ENCODE data around the gene CDH22. TPM values are rescaled to one million over a fixed set of nuclear protein-coding genes. Genes with fewer than 3 reads are reported as not detected.
A peak's percentile ranks its signal among the peaks of the same experiment; 100 is the strongest.

CDH22 gene
- total and polyA plus RNA-seq, 2 donors (not counting 1 experiment from before 2014, with no cell fraction given) = not detected

DNA sequence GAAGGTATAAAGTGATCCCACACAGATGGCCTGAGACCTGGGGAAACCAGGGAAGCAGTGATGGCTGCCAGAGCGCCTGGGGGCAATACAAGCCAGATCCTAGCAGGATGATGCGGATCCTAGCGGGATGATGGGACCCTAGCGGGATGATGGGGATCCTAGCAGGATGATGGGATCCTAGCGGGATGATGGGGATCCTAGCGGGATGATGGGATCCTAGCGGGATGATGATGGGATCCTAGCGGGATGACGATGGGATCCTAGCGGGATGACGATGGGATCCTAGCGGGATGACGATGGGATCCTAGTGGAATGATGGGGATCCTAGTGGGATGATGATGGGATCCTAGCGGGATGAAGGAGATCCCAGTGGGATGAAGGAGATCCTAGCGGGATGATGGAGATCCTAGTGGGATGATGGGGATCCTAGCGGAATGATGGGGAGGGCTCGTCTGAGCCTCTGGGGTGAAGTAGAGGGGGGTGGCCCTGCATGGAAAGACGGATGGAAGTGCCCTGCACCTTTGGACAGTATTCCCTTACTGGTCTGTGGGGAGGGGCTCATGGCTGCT lies 44.2 kb upstream of the CDH22 start:
- Mint-ChIP-seq H3K4me3 (no peak overlapping the region), H3K4me1 (peaks cover 32% of the 10 kb centered on the region), H3K27me3 (no peaks in the 10 kb centered on the region), H3K27ac (no peak overlapping the region), H3K9me3 (ENCODE audit: insufficient read depth) (no peaks in the 10 kb centered on the region)
- WGBS (ENCODE audit: insufficient coverage) = 94% methylated on average over 18 of the region's 18 CpGs
- no peak overlapping the region for H3K27ac ChIP-seq (ENCODE audit: low read length in 2 of 2)
- ATAC-seq (ENCODE audit: low read depth) (no peak), DNase-seq (no peak)
- no peaks in the 10 kb centered on the region for H3K27me3 ChIP-seq (replicated peaks in 1 of 4; ENCODE audit: control extremely low read depth in 1 of 4, control insufficient read depth in 3 of 4, insufficient read depth in 4 of 4, low read length in 3 of 4)
- no peak for TF ChIP-seq EZH2 (IDR thresholded peaks at IDR 0.05; ENCODE audit: borderline replicate concordance, insufficient read depth, low read depth, low read length, poor library complexity, severe bottlenecking)
- TF ChIP-seq, protein P1, sequence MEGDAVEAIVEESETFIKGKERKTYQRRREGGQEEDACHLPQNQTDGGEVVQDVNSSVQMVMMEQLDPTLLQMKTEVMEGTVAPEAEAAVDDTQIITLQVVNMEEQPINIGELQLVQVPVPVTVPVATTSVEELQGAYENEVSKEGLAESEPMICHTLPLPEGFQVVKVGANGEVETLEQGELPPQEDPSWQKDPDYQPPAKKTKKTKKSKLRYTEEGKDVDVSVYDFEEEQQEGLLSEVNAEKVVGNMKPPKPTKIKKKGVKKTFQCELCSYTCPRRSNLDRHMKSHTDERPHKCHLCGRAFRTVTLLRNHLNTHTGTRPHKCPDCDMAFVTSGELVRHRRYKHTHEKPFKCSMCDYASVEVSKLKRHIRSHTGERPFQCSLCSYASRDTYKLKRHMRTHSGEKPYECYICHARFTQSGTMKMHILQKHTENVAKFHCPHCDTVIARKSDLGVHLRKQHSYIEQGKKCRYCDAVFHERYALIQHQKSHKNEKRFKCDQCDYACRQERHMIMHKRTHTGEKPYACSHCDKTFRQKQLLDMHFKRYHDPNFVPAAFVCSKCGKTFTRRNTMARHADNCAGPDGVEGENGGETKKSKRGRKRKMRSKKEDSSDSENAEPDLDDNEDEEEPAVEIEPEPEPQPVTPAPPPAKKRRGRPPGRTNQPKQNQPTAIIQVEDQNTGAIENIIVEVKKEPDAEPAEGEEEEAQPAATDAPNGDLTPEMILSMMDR (IDR thresholded peaks at IDR 0.05) = no peak
- no peak overlapping the region for H3K9ac ChIP-seq (ENCODE audit: low read length)
- H3K4me3 ChIP-seq (ENCODE audit: control extremely low read depth in 1 of 5, extremely low read depth in 1 of 5, insufficient read depth in 1 of 5, low read depth in 2 of 5, low read length in 4 of 5) = no peak overlapping the region
- H4K20me1 ChIP-seq (ENCODE audit: control insufficient read depth, insufficient read depth, low read length, poor library complexity, severe bottlenecking) = peaks cover 30% of the 10 kb centered on the region
- ChIA-PET POLR2A (no interaction called here), CTCF (no interaction called here)
- no peaks in the 10 kb centered on the region for H3K9me3 ChIP-seq (ENCODE audit: control extremely low read depth in 1 of 3, control insufficient read depth in 2 of 3, insufficient read depth in 1 of 3, low read length in 2 of 3)
- peaks cover 0 to 25% of the 10 kb centered on the region in 2 experiments for H3K36me3 ChIP-seq (replicated peaks in 1 of 2; ENCODE audit: control extremely low read depth in 1 of 2, control insufficient read depth in 1 of 2, extremely low read depth in 1 of 2, insufficient read depth in 2 of 2, low read length in 1 of 2)
- H3K4me1 ChIP-seq (ENCODE audit: control insufficient read depth in 2 of 2, insufficient read depth in 2 of 2, low read length in 2 of 2) = peaks cover 9 to 34% of the 10 kb centered on the region in 2 donors
- intact Hi-C loops (cut with micrococcal nuclease) = no loop called here
- H2AFZ ChIP-seq (ENCODE audit: insufficient read depth, low read depth, low read length, poor library complexity, severe bottlenecking) = no peak overlapping the region
- H3K4me2 ChIP-seq (replicated peaks; ENCODE audit: low read depth, low read length, poor library complexity, severe bottlenecking) = no peak overlapping the region
- no peaks in the 10 kb centered on the region for H3K79me2 ChIP-seq (ENCODE audit: control insufficient read depth, insufficient read depth, low read length)

DNA sequence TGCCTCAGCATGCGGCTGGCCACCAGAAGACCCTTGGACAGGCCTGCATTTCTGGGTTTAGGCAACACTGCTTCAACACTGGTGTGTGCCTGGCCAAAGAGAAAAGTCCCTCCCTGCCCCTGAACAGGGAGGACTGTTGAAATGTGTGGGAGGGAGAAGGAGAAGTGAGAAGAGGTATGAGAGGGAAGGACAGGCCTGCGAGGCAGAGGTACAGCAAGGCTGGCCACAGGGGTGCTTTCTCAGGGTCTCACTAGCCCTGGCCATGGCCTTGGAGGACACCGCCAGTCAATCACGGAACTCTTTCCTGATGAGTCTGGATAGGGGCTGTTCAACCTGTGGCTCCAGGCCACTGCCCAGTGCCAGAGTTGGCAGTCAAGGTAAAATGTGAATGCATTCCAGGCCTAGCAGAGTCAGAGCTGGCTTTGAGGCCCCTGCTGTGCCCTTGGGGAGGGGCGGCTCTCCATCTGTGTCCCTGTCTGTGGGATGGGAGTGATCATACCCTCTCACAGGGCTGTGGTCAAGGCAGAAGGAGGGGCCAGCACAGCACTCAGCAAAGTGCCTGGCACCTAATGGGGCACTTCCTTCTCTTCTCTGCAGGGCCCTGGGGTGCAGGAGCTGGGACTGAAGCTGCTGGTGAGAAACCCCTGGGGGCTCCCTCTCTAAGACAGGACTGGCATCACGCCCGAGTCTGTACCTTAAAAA lies 43.2 kb upstream of the CDH22 start:
- Histone ChIP-seq H3K36me3 (replicated peaks in 1 of 2; ENCODE audit: control extremely low read depth in 1 of 2, control insufficient read depth in 1 of 2, extremely low read depth in 1 of 2, insufficient read depth in 2 of 2, low read length in 1 of 2) (peaks cover 0 to 23% of the 10 kb centered on the region in 2 experiments), H3K4me3 (ENCODE audit: control extremely low read depth in 1 of 5, extremely low read depth in 1 of 5, insufficient read depth in 1 of 5, low read depth in 2 of 5, low read length in 4 of 5) (no peak overlapping the region), H3K27me3 (replicated peaks in 1 of 4; ENCODE audit: control extremely low read depth in 1 of 4, control insufficient read depth in 3 of 4, insufficient read depth in 4 of 4, low read length in 3 of 4) (no peaks in the 10 kb centered on the region), H4K20me1 (ENCODE audit: control insufficient read depth, insufficient read depth, low read length, poor library complexity, severe bottlenecking) (peaks cover 21% of the 10 kb centered on the region), H3K4me2 (replicated peaks; ENCODE audit: low read depth, low read length, poor library complexity, severe bottlenecking) (no peak overlapping the region), H3K4me1 (ENCODE audit: control insufficient read depth in 2 of 2, insufficient read depth in 2 of 2, low read length in 2 of 2) (peaks cover 9 to 24% of the 10 kb centered on the region in 2 donors), H3K9ac (ENCODE audit: low read length) (no peak overlapping the region), H2AFZ (ENCODE audit: insufficient read depth, low read depth, low read length, poor library complexity, severe bottlenecking) (no peak overlapping the region), H3K27ac (ENCODE audit: low read length in 2 of 2) (no peak overlapping the region), H3K9me3 (ENCODE audit: control extremely low read depth in 1 of 3, control insufficient read depth in 2 of 3, insufficient read depth in 1 of 3, low read length in 2 of 3) (no peaks in the 10 kb centered on the region), H3K79me2 (ENCODE audit: control insufficient read depth, insufficient read depth, low read length) (no peaks in the 10 kb centered on the region)
- POLR2A ChIA-PET = no interaction called here
- DNase-seq = no peak
- WGBS (ENCODE audit: insufficient coverage) = 86% methylated on average over 6 of the region's 7 CpGs
- intact Hi-C loops (cut with micrococcal nuclease) = no loop called here
- TF ChIP-seq, protein P1 (IDR thresholded peaks at IDR 0.05) = no peak
- TF ChIP-seq EZH2 (IDR thresholded peaks at IDR 0.05; ENCODE audit: borderline replicate concordance, insufficient read depth, low read depth, low read length, poor library complexity, severe bottlenecking) = no peak
- Mint-ChIP-seq H3K4me3 (no peak overlapping the region), H3K27ac (peak overlapping the region; percentile 82), H3K9me3 (ENCODE audit: insufficient read depth) (no peaks in the 10 kb centered on the region), H3K27me3 (no peaks in the 10 kb centered on the region), H3K4me1 (peaks cover 26% of the 10 kb centered on the region)
- CTCF ChIA-PET = interaction anchor here (0.6 kb wide), 1 partner anchor 331 kb away, joined by 3 read pairs; no protein-coding TSS in a partner anchor
- no peak for ATAC-seq (ENCODE audit: low read depth)
